Mucosa of stomach (tissue), 1 donor: ENCODE results near the gene TSPAN5.
"Not testable (repeated sequence)": the region's sequence is repeated elsewhere in the genome, so short reads cannot be mapped to it uniquely, and the experiment has no call there.

Experiments used
- H3K27me3 ChIP-seq: one replicate; pipeline ENCODE4 v1.7.0; 2013; ENCODE audit warnings: mild to moderate bottlenecking, low read length; ENCODE audit not compliant: control insufficient read depth, insufficient read depth
- H3K36me3 ChIP-seq: one replicate; pipeline ENCODE4 v1.7.0; 2013; ENCODE audit warnings: low read length; ENCODE audit not compliant: control insufficient read depth, insufficient read depth
- H3K4me1 ChIP-seq: one replicate; pipeline ENCODE4 v1.7.0; 2013; ENCODE audit warnings: mild to moderate bottlenecking, low read length; ENCODE audit not compliant: control insufficient read depth, insufficient read depth
- H3K4me3 ChIP-seq: one replicate; pipeline ENCODE4 v1.7.0; 2013; ENCODE audit warnings: low read length
- H3K9ac ChIP-seq: one replicate; pipeline ENCODE4 v1.7.0; 2013; ENCODE audit warnings: mild to moderate bottlenecking, low read length, moderate library complexity
- H3K9me3 ChIP-seq: one replicate; pipeline ENCODE4 v1.7.0; 2013; ENCODE audit warnings: mild to moderate bottlenecking, low read length, moderate library complexity; ENCODE audit not compliant: control insufficient read depth
- donor health status: Pancreatic carcinoma.

TSPAN5 gene

DNA sequence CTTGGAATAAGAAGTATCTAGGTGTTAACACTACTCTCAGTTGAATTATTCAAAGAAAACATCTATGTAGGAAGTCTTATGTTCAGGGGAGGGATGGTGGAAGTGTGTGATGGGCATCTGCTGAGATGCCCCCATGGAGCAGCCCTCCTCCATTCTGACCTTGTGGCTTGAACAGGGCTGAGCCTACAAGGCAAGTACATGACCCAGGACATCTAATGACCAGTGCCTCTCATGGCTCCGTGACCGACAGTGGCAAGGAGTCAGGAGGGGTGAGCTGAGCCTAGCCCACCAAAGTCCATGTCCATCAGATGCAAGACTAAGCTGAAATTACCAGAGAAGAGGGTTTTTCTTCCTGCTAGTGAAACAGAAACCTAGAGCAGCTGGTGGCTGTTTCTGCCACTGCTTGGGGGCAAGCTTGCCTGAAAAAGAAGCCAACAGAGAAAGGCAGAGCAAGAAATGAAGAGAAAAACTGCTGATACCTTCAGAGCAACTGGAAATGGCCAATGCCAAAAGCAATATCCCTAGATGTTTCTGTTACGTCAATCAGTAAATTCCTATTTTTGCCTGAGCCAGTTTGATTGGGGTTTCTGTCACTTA is 113.5 kb downstream of the TSPAN5 start:
- Histone ChIP-seq H3K4me1 (peaks cover 5% of the 10 kb centered on the region), H3K4me3 (no peak overlapping the region), H3K27me3 (no peaks in the 10 kb centered on the region), H3K36me3 (no peaks in the 10 kb centered on the region), H3K9me3 (no peaks in the 10 kb centered on the region), H3K9ac (no peak overlapping the region)

DNA sequence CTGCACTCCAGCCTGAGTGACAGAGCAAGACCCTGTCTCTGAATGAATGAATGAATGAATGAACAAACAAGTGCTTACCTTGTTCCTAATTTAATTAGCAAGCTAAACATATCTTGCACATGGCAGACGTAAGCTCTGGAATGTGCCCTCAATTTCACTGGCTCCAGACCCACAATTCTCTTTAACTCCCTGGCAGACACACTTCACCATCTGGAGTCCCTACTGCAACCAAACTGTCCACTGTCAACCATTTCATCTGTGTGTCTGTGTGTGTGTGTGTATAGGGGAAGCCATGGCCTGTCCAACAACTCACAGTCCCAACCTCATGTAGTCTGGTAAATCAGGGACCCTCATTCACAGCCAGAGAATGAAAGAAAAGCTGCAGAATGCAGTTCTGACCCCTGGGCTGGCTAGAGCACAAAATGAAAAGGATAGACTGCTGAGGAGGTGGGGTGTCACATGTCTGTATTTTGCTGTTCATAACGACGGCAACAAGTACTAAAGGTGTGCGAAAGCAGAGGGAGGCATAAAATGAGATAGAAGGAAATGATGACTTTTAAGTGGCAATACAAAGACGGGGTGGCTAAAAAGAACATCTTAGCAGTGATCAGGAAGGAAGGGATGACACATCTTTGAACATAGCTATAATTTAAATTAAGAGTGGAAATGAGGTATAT is 114.1 kb downstream of the TSPAN5 start:
- H3K9ac ChIP-seq = no peak overlapping the region
- no peaks in the 10 kb centered on the region for H3K36me3 ChIP-seq
- H3K9me3 ChIP-seq = no peaks in the 10 kb centered on the region
- peaks cover 5% of the 10 kb centered on the region for H3K4me1 ChIP-seq
- H3K4me3 ChIP-seq = no peak overlapping the region
- H3K27me3 ChIP-seq = no peaks in the 10 kb centered on the region

DNA sequence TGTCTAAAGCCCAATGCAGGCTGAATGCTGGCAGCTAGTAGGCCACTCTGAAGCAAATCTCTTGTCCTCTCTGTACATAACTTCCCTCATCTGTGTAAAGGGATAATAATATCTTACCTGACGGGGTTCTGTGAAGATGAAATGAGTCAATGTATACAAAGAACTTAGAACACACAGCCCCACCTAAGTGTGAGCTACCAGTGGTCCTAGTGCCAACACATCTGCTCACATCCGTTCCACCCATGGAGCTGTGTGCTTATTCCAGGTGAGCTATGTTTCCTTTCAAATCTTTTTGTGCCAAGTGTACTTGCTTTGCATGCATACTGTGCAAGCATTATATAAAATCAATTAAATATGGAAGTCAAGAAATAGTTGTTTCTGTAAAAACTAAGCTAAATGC is 116.4 kb downstream of the TSPAN5 start:
- Histone ChIP-seq H3K9ac (no peak overlapping the region), H3K9me3 (no peaks in the 10 kb centered on the region), H3K4me1 (peaks cover 5% of the 10 kb centered on the region), H3K36me3 (no peaks in the 10 kb centered on the region), H3K27me3 (no peaks in the 10 kb centered on the region), H3K4me3 (no peak overlapping the region)

DNA sequence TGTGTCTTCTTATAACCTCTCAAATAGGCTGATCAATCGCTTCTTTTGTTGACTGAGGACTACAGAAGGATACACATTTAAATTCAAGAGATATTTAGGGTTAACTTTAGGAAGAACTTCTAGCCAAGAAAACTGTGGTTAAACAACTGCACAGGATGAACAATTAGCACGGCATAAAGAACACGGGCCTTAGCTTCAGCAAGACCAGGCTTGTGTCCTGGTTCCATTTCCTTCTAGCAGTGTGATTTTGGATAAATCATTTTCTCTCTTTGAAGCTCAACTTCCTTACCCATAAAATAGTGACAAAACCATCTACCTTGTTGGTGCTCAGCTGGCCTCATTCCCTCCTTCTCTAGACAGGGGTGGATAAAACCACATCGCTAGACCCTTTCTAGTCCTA is 117.6 kb downstream of the TSPAN5 start:
- Histone ChIP-seq H3K27me3 (no peaks in the 10 kb centered on the region), H3K36me3 (no peaks in the 10 kb centered on the region), H3K4me3 (no peak overlapping the region), H3K9me3 (no peaks in the 10 kb centered on the region), H3K9ac (no peak overlapping the region), H3K4me1 (peaks cover 5% of the 10 kb centered on the region)

DNA sequence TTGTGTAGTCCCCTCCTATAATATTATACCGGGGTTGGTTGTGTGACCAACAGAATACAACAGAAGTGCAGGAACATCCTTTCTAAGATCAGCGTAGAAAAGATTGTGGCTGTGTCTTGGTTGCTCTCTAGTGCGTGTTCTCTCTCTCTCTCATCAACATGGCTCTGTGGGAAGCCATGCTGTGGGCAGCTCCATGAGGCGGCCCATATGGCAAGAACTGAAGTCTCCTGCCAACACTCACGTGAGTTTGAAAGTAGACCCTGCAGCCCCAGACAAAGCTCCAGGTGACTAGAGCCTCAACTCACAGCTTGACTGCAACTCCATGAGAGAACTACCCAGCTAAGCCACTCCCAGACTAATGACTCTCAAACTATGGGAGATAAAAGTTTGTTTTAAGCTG is 118.7 kb downstream of the TSPAN5 start:
- no peaks in the 10 kb centered on the region for H3K27me3 ChIP-seq
- no peak overlapping the region for H3K9ac ChIP-seq
- H3K4me3 ChIP-seq = no peak overlapping the region
- peaks cover 5% of the 10 kb centered on the region for H3K4me1 ChIP-seq
- no peaks in the 10 kb centered on the region for H3K9me3 ChIP-seq
- no peaks in the 10 kb centered on the region for H3K36me3 ChIP-seq

DNA sequence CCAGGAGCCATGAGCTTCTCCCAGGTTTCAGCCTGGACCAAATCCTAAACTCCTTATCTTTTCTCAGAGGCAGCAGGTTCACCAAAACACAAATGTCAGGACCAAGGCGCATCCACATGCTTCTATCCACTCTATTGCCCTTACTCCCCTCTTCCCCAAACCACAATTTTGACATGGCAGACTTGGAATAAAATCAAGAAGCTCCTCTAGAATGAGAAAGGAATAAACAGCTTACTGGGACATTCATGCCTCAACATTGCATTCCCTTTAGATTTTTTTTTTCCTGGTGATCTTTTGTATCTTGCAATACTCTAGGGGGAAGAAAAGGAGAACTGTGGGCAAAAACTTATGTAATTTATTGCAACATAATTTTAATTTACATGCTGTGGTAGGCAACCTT is 119.1 kb downstream of the TSPAN5 start:
- Histone ChIP-seq H3K27me3 (no peaks in the 10 kb centered on the region), H3K36me3 (no peaks in the 10 kb centered on the region), H3K9ac (no peak overlapping the region), H3K4me1 (peaks cover 5% of the 10 kb centered on the region), H3K4me3 (no peak overlapping the region), H3K9me3 (no peaks in the 10 kb centered on the region)

DNA sequence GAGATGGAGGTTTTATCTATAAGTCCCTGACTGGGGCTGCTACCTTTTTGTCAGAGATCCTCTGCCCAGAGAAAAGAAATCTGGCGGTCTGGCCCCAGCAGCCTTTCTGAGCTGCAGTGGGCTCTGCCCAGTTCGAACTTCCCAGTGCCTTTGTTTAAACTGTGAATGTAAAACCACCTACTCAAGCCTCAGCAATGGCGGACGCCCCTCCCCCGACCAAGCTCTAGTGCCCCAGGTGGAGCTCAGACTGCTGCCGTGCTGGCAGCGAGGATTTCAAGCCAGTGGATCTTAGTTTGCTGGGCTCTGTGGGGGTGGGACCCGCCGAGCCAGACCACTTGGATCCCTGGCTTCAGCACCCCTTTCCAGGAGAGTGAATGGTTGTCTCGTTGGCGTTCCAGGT is 121.8 kb downstream of the TSPAN5 start:
- no peaks in the 10 kb centered on the region for H3K36me3 ChIP-seq
- no peak overlapping the region for H3K4me3 ChIP-seq
- H3K27me3 ChIP-seq = no peaks in the 10 kb centered on the region
- H3K9ac ChIP-seq = no peak overlapping the region
- no peaks in the 10 kb centered on the region for H3K9me3 ChIP-seq
- H3K4me1 ChIP-seq = no peaks in the 10 kb centered on the region

DNA sequence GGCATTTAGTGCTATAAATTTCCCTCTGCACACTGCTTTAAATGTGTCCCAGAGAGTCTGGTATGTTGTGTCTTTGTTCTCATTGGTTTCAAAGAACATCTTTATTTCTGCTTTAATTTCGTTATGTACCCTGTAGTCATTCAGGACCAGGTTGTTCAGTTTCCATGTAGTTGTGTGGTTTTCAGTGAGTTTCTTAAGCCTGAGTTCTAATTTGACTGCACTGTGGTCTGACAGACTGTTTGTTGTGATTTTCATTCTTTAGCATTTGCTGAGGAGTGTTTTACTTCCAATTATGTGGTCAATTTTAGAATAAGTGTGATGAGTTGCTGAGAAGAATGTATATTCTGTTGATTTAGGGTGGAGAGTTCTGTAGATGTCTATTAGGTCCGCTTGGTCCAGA is 124.3 kb downstream of the TSPAN5 start:
- H3K9me3 ChIP-seq, H3K4me1 ChIP-seq, H3K27me3 ChIP-seq, H3K36me3 ChIP-seq, H3K9ac ChIP-seq, H3K4me3 ChIP-seq: not testable (repeated sequence)

DNA sequence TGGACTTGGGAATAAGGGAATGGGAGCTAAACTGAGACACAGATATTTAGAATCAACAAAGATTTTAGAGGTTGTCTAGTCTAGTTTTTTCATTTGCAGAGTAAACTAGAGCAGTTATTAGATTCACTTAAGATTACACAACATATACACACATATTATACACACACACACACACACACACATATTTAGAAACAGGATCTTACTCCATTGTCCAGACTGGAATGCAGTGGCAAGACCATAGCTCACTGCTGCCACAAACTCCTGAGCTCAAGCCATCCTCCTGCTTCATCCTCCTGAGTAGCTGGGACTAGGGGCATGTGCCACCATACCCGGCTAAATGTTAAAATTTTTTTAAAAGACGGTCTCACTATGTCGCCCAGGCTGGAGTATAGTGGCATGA is 127.8 kb downstream of the TSPAN5 start:
- H3K4me3 ChIP-seq = no peak overlapping the region
- no peaks in the 10 kb centered on the region for H3K36me3 ChIP-seq
- H3K27me3 ChIP-seq = no peaks in the 10 kb centered on the region
- H3K9ac ChIP-seq = no peak overlapping the region
- H3K9me3 ChIP-seq = no peaks in the 10 kb centered on the region
- H3K4me1 ChIP-seq = no peaks in the 10 kb centered on the region

DNA sequence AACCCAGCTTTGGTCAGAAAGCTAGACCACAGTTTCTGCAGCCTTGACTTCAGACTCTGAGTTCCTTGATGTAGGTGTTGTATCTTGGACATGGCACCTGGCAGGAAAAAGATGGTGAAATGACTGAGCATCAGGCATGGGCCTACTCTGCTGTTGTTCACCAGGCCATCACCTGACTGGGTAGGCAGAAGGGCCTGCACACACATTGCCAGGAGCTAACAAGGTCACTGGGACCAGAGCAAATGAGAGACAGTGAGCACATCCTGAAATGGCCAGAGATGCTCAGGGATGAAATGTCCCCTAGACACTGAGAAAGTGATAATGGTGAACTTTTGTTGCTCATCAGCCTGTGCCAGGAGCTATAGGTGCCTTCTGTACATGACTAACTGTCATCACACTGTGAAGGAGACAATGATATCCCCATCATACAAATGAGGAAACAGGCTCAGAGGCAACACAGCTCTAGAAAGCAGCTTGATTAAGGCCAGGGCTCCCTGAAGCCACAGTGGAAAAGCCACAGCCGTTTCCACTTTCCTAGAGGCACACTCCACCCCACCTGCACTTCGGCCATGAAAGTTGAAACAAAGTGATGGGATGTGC is 128.3 kb downstream of the TSPAN5 start:
- no peaks in the 10 kb centered on the region for H3K4me1 ChIP-seq
- H3K9ac ChIP-seq = no peak overlapping the region
- no peaks in the 10 kb centered on the region for H3K27me3 ChIP-seq
- no peak overlapping the region for H3K4me3 ChIP-seq
- no peaks in the 10 kb centered on the region for H3K36me3 ChIP-seq
- no peaks in the 10 kb centered on the region for H3K9me3 ChIP-seq

DNA sequence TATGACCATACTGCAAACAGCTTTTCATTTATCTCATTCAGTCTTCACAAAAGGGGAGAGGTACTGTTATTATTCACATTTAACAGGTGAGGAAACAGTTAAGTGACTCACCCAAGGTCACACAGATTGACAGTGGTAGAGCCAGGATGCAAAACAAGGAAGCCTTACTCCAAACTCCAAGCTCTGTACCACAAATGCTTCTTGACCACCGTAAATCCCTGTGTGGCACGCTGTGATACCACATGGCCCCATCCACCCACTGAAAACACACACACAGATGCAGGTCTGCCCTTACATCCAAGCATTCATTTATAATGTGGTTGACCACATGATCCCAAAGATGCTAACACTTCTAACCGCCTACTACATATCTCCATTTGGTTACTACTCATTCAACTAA is 129.5 kb downstream of the TSPAN5 start:
- Histone ChIP-seq H3K9me3 (no peaks in the 10 kb centered on the region), H3K9ac (no peak overlapping the region), H3K4me1 (no peaks in the 10 kb centered on the region), H3K36me3 (no peaks in the 10 kb centered on the region), H3K27me3 (no peaks in the 10 kb centered on the region), H3K4me3 (no peak overlapping the region)

DNA sequence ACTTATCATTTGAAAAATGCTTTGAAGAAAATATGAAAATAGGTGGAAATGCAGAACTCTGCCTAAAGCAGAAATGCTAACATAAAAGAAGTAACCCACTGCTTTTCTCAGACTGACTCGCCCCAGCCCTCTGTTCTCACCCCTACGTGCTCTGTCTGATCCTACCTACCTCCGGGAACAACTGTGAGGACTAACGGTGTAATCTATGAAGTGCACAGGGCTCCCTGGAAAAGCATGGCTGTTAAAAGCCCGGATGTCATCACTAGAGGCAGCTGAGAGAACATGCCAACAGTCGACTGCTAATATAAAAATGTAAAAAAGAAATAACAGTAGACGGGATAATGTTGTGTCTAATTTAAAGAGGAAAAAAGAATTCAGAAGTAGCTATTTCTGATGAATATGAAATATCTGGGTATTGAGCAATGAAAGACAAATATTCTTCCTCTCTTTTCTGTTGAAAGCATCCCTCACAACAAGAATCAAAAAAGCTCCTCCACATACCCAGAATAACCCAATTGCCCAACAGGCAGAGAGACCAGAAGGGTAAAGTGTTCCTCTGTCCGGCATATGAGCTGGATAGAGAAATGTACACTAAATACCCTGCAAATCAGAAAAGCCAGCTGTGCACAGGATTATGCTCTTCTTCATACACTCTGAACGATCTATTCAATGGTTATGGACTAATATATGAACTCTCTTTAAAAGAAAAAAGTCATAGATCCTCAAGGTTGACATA is 130.7 kb downstream of the TSPAN5 start:
- Histone ChIP-seq H3K9ac (no peak overlapping the region), H3K36me3 (no peaks in the 10 kb centered on the region), H3K4me3 (no peak overlapping the region), H3K4me1 (no peaks in the 10 kb centered on the region), H3K9me3 (no peaks in the 10 kb centered on the region), H3K27me3 (no peaks in the 10 kb centered on the region)
